ENCODE measurements around the gene ASCC3. TPM values are rescaled to one million over a fixed set of nuclear protein-coding genes. Genes with fewer than 3 reads are reported as not detected.

Gene ASCC3
- total RNA-seq, 1 donor from 2014 or later = 42.0 TPM

- H3K27ac Mint-ChIP-seq (ENCODE audit: unreplicated experiment) = no peak overlapping the region
- TF ChIP-seq CTCF (IDR thresholded peaks at IDR 0.05) = no peak
- no peak for DNase-seq (ENCODE audit: extremely low spot score, unreplicated experiment)
- no peaks in the 10 kb centered on the region for H3K36me3 Mint-ChIP-seq (ENCODE audit: unreplicated experiment)
- H3K27me3 Mint-ChIP-seq (ENCODE audit: unreplicated experiment) = no peaks in the 10 kb centered on the region
- no peak overlapping the region for H3K4me3 Mint-ChIP-seq (ENCODE audit: unreplicated experiment)
- H3K9me3 Mint-ChIP-seq (ENCODE audit: unreplicated experiment) = peaks cover 15% of the 10 kb centered on the region
- peaks cover 4% of the 10 kb centered on the region for H3K4me1 Mint-ChIP-seq (ENCODE audit: unreplicated experiment)
Observed at GRCh38 chr6:100491952-100492670, 389.0 kb downstream of the ASCC3 start.

- H3K36me3 Mint-ChIP-seq (ENCODE audit: unreplicated experiment) = no peaks in the 10 kb centered on the region
- DNase-seq (ENCODE audit: extremely low spot score, unreplicated experiment) = no peak
Observed at GRCh38 chr6:100490065-100490464, 391.1 kb downstream of the ASCC3 start.

GRCh38 chr6:100488244-100488643 lies 392.9 kb downstream of the ASCC3 start:
- H3K4me1 Mint-ChIP-seq (ENCODE audit: unreplicated experiment) = peaks cover 12% of the 10 kb centered on the region
- no peak for TF ChIP-seq CTCF (IDR thresholded peaks at IDR 0.05)
- no peaks in the 10 kb centered on the region for H3K9me3 Mint-ChIP-seq (ENCODE audit: unreplicated experiment)
- H3K27me3 Mint-ChIP-seq (ENCODE audit: unreplicated experiment) = no peaks in the 10 kb centered on the region
- H3K27ac Mint-ChIP-seq (ENCODE audit: unreplicated experiment) = no peak overlapping the region
- DNase-seq (ENCODE audit: extremely low spot score, unreplicated experiment) = no peak
- no peak overlapping the region for H3K4me3 Mint-ChIP-seq (ENCODE audit: unreplicated experiment)
- no peaks in the 10 kb centered on the region for H3K36me3 Mint-ChIP-seq (ENCODE audit: unreplicated experiment)

More at GRCh38 chr6:100490065-100490464, 391.1 kb downstream of the ASCC3 start:
- H3K9me3 Mint-ChIP-seq (ENCODE audit: unreplicated experiment) = peaks cover 5% of the 10 kb centered on the region
- peaks cover 4% of the 10 kb centered on the region for H3K4me1 Mint-ChIP-seq (ENCODE audit: unreplicated experiment)
- no peak overlapping the region for H3K27ac Mint-ChIP-seq (ENCODE audit: unreplicated experiment)
- H3K27me3 Mint-ChIP-seq (ENCODE audit: unreplicated experiment) = no peaks in the 10 kb centered on the region
- H3K4me3 Mint-ChIP-seq (ENCODE audit: unreplicated experiment) = no peak overlapping the region
- TF ChIP-seq CTCF (IDR thresholded peaks at IDR 0.05) = no peak

GRCh38 chr6:100487638-100488037 lies 393.5 kb downstream of the ASCC3 start:
- no peak for TF ChIP-seq CTCF (IDR thresholded peaks at IDR 0.05)
- Mint-ChIP-seq H3K36me3 (ENCODE audit: unreplicated experiment) (no peaks in the 10 kb centered on the region), H3K27me3 (ENCODE audit: unreplicated experiment) (no peaks in the 10 kb centered on the region), H3K4me1 (ENCODE audit: unreplicated experiment) (peaks cover 10% of the 10 kb centered on the region), H3K9me3 (ENCODE audit: unreplicated experiment) (no peaks in the 10 kb centered on the region), H3K4me3 (ENCODE audit: unreplicated experiment) (no peak overlapping the region), H3K27ac (ENCODE audit: unreplicated experiment) (no peak overlapping the region)
- no peak for DNase-seq (ENCODE audit: extremely low spot score, unreplicated experiment)

- peaks cover 10% of the 10 kb centered on the region for H3K4me1 Mint-ChIP-seq (ENCODE audit: unreplicated experiment)
Observed at GRCh38 chr6:100485268-100485667, 395.9 kb downstream of the ASCC3 start.

More at GRCh38 chr6:100485268-100485667, 395.9 kb downstream of the ASCC3 start:
- Mint-ChIP-seq H3K9me3 (ENCODE audit: unreplicated experiment) (no peaks in the 10 kb centered on the region), H3K27ac (ENCODE audit: unreplicated experiment) (peak overlapping the region; percentile 33), H3K36me3 (ENCODE audit: unreplicated experiment) (no peaks in the 10 kb centered on the region), H3K27me3 (ENCODE audit: unreplicated experiment) (no peaks in the 10 kb centered on the region), H3K4me3 (ENCODE audit: unreplicated experiment) (no peak overlapping the region)
- TF ChIP-seq CTCF (IDR thresholded peaks at IDR 0.05) = no peak
- no peak for DNase-seq (ENCODE audit: extremely low spot score, unreplicated experiment)
